Natural killer cell treated with Interleukin-12 subunit alpha and Interleukin-12 subunit beta and Interleukin-15 and Interleukin-18, amount 100 ng/mL, for 72 hours (primary cell): Measurements from ENCODE around the gene SYT13. TPM values are rescaled to one million over a fixed set of nuclear protein-coding genes. Genes with fewer than 3 reads are reported as not detected.

Experiments used
- ATAC-seq, 2 donors: fragments of 150-1000 bp; cut with Tn5 transposase in 1 of 2; sonication (Bioruptor Pico), chemical (Tn5 transposase) in 1 of 2; 2 replicates each; pipeline ENCODE4 v1.10.0; 2021
- DNase-seq: peaks from one replicate; pipeline ENCODE4 v3.0.0; 2022; ENCODE audit warnings: low spot score
- H3K27ac Mint-ChIP-seq, 2 donors: 1 replicate in 1 of 2; 2 replicates in 1 of 2; pipeline ENCODE4 v1.8.0; 2022; ENCODE audit warnings: mixed read lengths in 2 of 2, mild to moderate bottlenecking in 1 of 2, moderate library complexity in 1 of 2
- H3K27me3 Mint-ChIP-seq, 2 donors: 1 replicate in 1 of 2; 2 replicates in 1 of 2; pipeline ENCODE4 v1.8.0; 2022; ENCODE audit warnings: mixed read lengths in 2 of 2
- H3K36me3 Mint-ChIP-seq: one replicate; pipeline ENCODE4 v1.8.0; 2022; ENCODE audit warnings: mixed read lengths
- H3K4me1 Mint-ChIP-seq, 2 donors: 1 replicate in 1 of 2; 2 replicates in 1 of 2; pipeline ENCODE4 v1.8.0; 2022; ENCODE audit warnings: low read depth in 2 of 2, mixed read lengths in 2 of 2, mild to moderate bottlenecking in 1 of 2
- H3K4me3 Mint-ChIP-seq: one replicate; pipeline ENCODE4 v1.8.0; 2022; ENCODE audit warnings: mixed read lengths
- H3K9me3 Mint-ChIP-seq: 2 replicates; pipeline ENCODE4 v1.8.0; 2022; ENCODE audit warnings: mixed read lengths
- total RNA-seq, 2 donors: library from RNA; stranded (reverse); gene quantifications; one replicate each; pipeline ENCODE4 v1.2.3, GENCODE V29; 2022

Gene SYT13
- total RNA-seq, 2 donors from 2014 or later, result not detected

GRCh38 chr11:45239733-45240132 is 46.4 kb downstream of the SYT13 start:
- DNase-seq (no peak), ATAC-seq (no peak)
- no peaks in the 10 kb centered on the region for H3K36me3 Mint-ChIP-seq
- H3K27ac Mint-ChIP-seq, result no peak overlapping the region
- H3K27me3 Mint-ChIP-seq, result peaks cover 15 to 25% of the 10 kb centered on the region in 2 donors
- H3K4me3 Mint-ChIP-seq, result no peak overlapping the region
- H3K9me3 Mint-ChIP-seq, result no peaks in the 10 kb centered on the region
- H3K4me1 Mint-ChIP-seq, result no peaks in the 10 kb centered on the region

- H3K9me3 Mint-ChIP-seq, result no peaks in the 10 kb centered on the region
Measured at GRCh38 chr11:45238724-45239123, 47.4 kb downstream of the SYT13 start.

GRCh38 chr11:45237711-45238315 is 48.3 kb downstream of the SYT13 start:
- no peak overlapping the region for H3K4me3 Mint-ChIP-seq
- H3K4me1 Mint-ChIP-seq, result no peaks in the 10 kb centered on the region
- peaks cover 15 to 25% of the 10 kb centered on the region in 2 donors for H3K27me3 Mint-ChIP-seq
- no peak overlapping the region for H3K27ac Mint-ChIP-seq
- ATAC-seq, result no peak
- no peaks in the 10 kb centered on the region for H3K9me3 Mint-ChIP-seq
- DNase-seq, result no peak
- H3K36me3 Mint-ChIP-seq, result no peaks in the 10 kb centered on the region

More at GRCh38 chr11:45238724-45239123, 47.4 kb downstream of the SYT13 start:
- H3K27ac Mint-ChIP-seq, result no peak overlapping the region
- DNase-seq (no peak), ATAC-seq (no peak)
- peaks cover 15 to 25% of the 10 kb centered on the region in 2 donors for H3K27me3 Mint-ChIP-seq
- H3K4me1 Mint-ChIP-seq, result no peaks in the 10 kb centered on the region
- no peaks in the 10 kb centered on the region for H3K36me3 Mint-ChIP-seq
- no peak overlapping the region for H3K4me3 Mint-ChIP-seq

- DNase-seq, result no peak
- H3K4me3 Mint-ChIP-seq, result no peak overlapping the region
- no peaks in the 10 kb centered on the region for H3K4me1 Mint-ChIP-seq
- H3K36me3 Mint-ChIP-seq, result no peaks in the 10 kb centered on the region
- H3K9me3 Mint-ChIP-seq, result no peaks in the 10 kb centered on the region
- H3K27ac Mint-ChIP-seq, result no peak overlapping the region
- peaks cover 15 to 21% of the 10 kb centered on the region in 2 donors for H3K27me3 Mint-ChIP-seq
- ATAC-seq, result no peak
Measured at GRCh38 chr11:45234306-45235006, 51.7 kb downstream of the SYT13 start.

GRCh38 chr11:45233804-45234170 is 52.4 kb downstream of the SYT13 start:
- H3K4me3 Mint-ChIP-seq, result no peak overlapping the region
- no peaks in the 10 kb centered on the region for H3K36me3 Mint-ChIP-seq
- peaks cover 15 to 19% of the 10 kb centered on the region in 2 donors for H3K27me3 Mint-ChIP-seq
- no peaks in the 10 kb centered on the region for H3K9me3 Mint-ChIP-seq
- no peak for DNase-seq
- no peak overlapping the region for H3K27ac Mint-ChIP-seq
- H3K4me1 Mint-ChIP-seq, result no peaks in the 10 kb centered on the region
- ATAC-seq, result peak in 1 of 2 donors; percentile 37

GRCh38 chr11:45233121-45233803 is 52.9 kb downstream of the SYT13 start:
- Mint-ChIP-seq H3K27ac (no peak overlapping the region), H3K27me3 (peaks cover 15 to 19% of the 10 kb centered on the region in 2 donors), H3K4me1 (no peaks in the 10 kb centered on the region), H3K36me3 (no peaks in the 10 kb centered on the region), H3K9me3 (no peaks in the 10 kb centered on the region), H3K4me3 (no peak overlapping the region)
- ATAC-seq (peak; percentile 78 to 79), DNase-seq (peak; percentile 71)

GRCh38 chr11:45232341-45233080 is 53.6 kb downstream of the SYT13 start:
- Mint-ChIP-seq H3K27me3 (peaks cover 14 to 15% of the 10 kb centered on the region in 2 donors), H3K4me3 (no peak overlapping the region), H3K4me1 (no peaks in the 10 kb centered on the region), H3K36me3 (no peaks in the 10 kb centered on the region), H3K9me3 (no peaks in the 10 kb centered on the region), H3K27ac (no peak overlapping the region)
- DNase-seq (no peak), ATAC-seq (no peak)

- Mint-ChIP-seq H3K27ac (no peak overlapping the region), H3K36me3 (no peaks in the 10 kb centered on the region), H3K4me1 (no peaks in the 10 kb centered on the region), H3K9me3 (no peaks in the 10 kb centered on the region), H3K4me3 (no peak overlapping the region), H3K27me3 (no peaks in the 10 kb centered on the region)
- ATAC-seq, result no peak
- DNase-seq, result no peak
Measured at GRCh38 chr11:45229401-45230020, 56.6 kb downstream of the SYT13 start.

- Mint-ChIP-seq H3K27ac (no peak overlapping the region), H3K9me3 (no peaks in the 10 kb centered on the region), H3K27me3 (no peaks in the 10 kb centered on the region), H3K4me3 (no peak overlapping the region), H3K4me1 (no peaks in the 10 kb centered on the region), H3K36me3 (no peaks in the 10 kb centered on the region)
- DNase-seq, result no peak
- no peak for ATAC-seq
Measured at GRCh38 chr11:45227836-45228235, 58.3 kb downstream of the SYT13 start.

- H3K4me1 Mint-ChIP-seq, result no peaks in the 10 kb centered on the region
- H3K27ac Mint-ChIP-seq, result no peak overlapping the region
- DNase-seq (no peak), ATAC-seq (no peak)
- no peaks in the 10 kb centered on the region for H3K36me3 Mint-ChIP-seq
- H3K4me3 Mint-ChIP-seq, result no peak overlapping the region
- H3K27me3 Mint-ChIP-seq, result no peaks in the 10 kb centered on the region
- no peaks in the 10 kb centered on the region for H3K9me3 Mint-ChIP-seq
Measured at GRCh38 chr11:45226901-45227300, 59.2 kb downstream of the SYT13 start.

- Mint-ChIP-seq H3K4me3 (no peak overlapping the region), H3K36me3 (no peaks in the 10 kb centered on the region), H3K27ac (no peak overlapping the region), H3K4me1 (no peaks in the 10 kb centered on the region), H3K27me3 (no peaks in the 10 kb centered on the region), H3K9me3 (no peaks in the 10 kb centered on the region)
- ATAC-seq, result no peak
- DNase-seq, result no peak
Measured at GRCh38 chr11:45225961-45226871, 59.9 kb downstream of the SYT13 start.

GRCh38 chr11:45225277-45225676 is 60.9 kb downstream of the SYT13 start:
- Mint-ChIP-seq H3K36me3 (no peaks in the 10 kb centered on the region), H3K4me1 (no peaks in the 10 kb centered on the region), H3K4me3 (no peak overlapping the region), H3K27ac (no peak overlapping the region), H3K9me3 (no peaks in the 10 kb centered on the region), H3K27me3 (no peaks in the 10 kb centered on the region)
- no peak for DNase-seq
- ATAC-seq, result no peak

GRCh38 chr11:45224766-45225165 is 61.4 kb downstream of the SYT13 start:
- H3K36me3 Mint-ChIP-seq, result no peaks in the 10 kb centered on the region
- H3K4me3 Mint-ChIP-seq, result no peak overlapping the region
- H3K27ac Mint-ChIP-seq, result no peak overlapping the region
- ATAC-seq (no peak), DNase-seq (no peak)
- H3K9me3 Mint-ChIP-seq, result no peaks in the 10 kb centered on the region
- no peaks in the 10 kb centered on the region for H3K27me3 Mint-ChIP-seq
- no peaks in the 10 kb centered on the region for H3K4me1 Mint-ChIP-seq
